A673 (cell line): ENCODE measurements around the gene PTPN20. TPM values are rescaled to one million over a fixed set of nuclear protein-coding genes. Genes with fewer than 3 reads are reported as not detected.
"Not testable (repeated sequence)": the region's sequence is repeated elsewhere in the genome, so short reads cannot be mapped to it uniquely, and the experiment has no call there.

ENCODE experiments used
- BruUV-seq: library from RNA; stranded (reverse); fragments of 400-500 nt; replicated peaks from 2 replicates; lab custom pipeline; 2021; lab: Mats Ljungman, UMichigan
- CTCF ChIA-PET: fragments of 300-600 bp; sonication (Branson Sonifier 250); formaldehyde crosslinking; loops from one replicate; lab custom pipeline; 2022; ENCODE audit warnings: antibody characterized with exemption; lab: Charles Lee
- POLR2A ChIA-PET: fragments of 300-600 bp; sonication (Branson Sonifier 250); formaldehyde crosslinking; loops from one replicate; lab custom pipeline; 2022; ENCODE audit warnings: antibody characterized with exemption; ENCODE audit not compliant: low non-redundant PET; lab: Charles Lee
- DNase-seq: peaks from one replicate; pipeline ENCODE4 v3.0.0-alpha.2; 2015; ENCODE audit warnings: low spot score
- H3K27ac ChIP-seq: fragments of 200-600 bp; sonication (generic); 2 replicates; pipeline ENCODE4 v1.5.1; 2016; ENCODE audit warnings: mixed run types, low read depth, mild to moderate bottlenecking, mixed read lengths, antibody characterized with exemption, low read length; ENCODE audit not compliant: poor library complexity, severe bottlenecking
- H3K27me3 ChIP-seq: fragments of 200-600 bp; sonication (generic); replicated peaks from 2 replicates; pipeline ENCODE4 v1.6.1; 2017; ENCODE audit warnings: mixed run types, low read depth, mild to moderate bottlenecking, mixed read lengths, antibody characterized with exemption, low read length; ENCODE audit not compliant: insufficient read depth, poor library complexity
- H3K36me3 ChIP-seq: fragments of 200-600 bp; sonication (generic); 2 replicates; pipeline ENCODE4 v1.6.1; 2016; ENCODE audit warnings: mixed run types, mild to moderate bottlenecking, mixed read lengths, antibody characterized with exemption, low read length; ENCODE audit not compliant: insufficient read depth, poor library complexity, severe bottlenecking
- H3K4me1 ChIP-seq: fragments of 200-600 bp; sonication (generic); 2 replicates; pipeline ENCODE4 v1.6.1; 2017; ENCODE audit warnings: mixed run types, mild to moderate bottlenecking, mixed read lengths, antibody characterized with exemption, low read length; ENCODE audit not compliant: insufficient read depth, poor library complexity, severe bottlenecking
- H3K4me3 ChIP-seq: fragments of 200-600 bp; sonication (generic); 2 replicates; pipeline ENCODE4 v1.5.1; 2016; ENCODE audit warnings: low read depth, mixed run types, mild to moderate bottlenecking, mixed read lengths, low read length; ENCODE audit not compliant: poor library complexity, severe bottlenecking
- H3K9me3 ChIP-seq: fragments of 200-600 bp; sonication (generic); 2 replicates; pipeline ENCODE4 v1.6.1; 2016; ENCODE audit warnings: mixed run types, low read depth, mild to moderate bottlenecking, mixed read lengths, antibody characterized with exemption, low read length; ENCODE audit not compliant: poor library complexity, severe bottlenecking
- intact Hi-C: fragments of 100-400 bp; cut with micrococcal nuclease; formaldehyde crosslinking; loops from one replicate; pipeline ENCODE4 v1.10.0; 2022; ENCODE audit not compliant: unreplicated experiment
- total RNA-seq: library from RNA; stranded (reverse); gene quantifications from 2 replicates; pipeline ENCODE4 v1.2.3, GENCODE V29; 2021

PTPN20 gene
- total RNA-seq, 1 experiment from 2014 or later: not detected

GRCh38 chr10:46952540-46952939 lies 41.3 kb downstream of the PTPN20 start:
- H3K4me3 ChIP-seq, DNase-seq, H3K4me1 ChIP-seq, H3K27me3 ChIP-seq, BruUV-seq, intact Hi-C loops, H3K27ac ChIP-seq, CTCF ChIA-PET, H3K9me3 ChIP-seq, H3K36me3 ChIP-seq, POLR2A ChIA-PET: not testable (repeated sequence)

- POLR2A ChIA-PET, H3K36me3 ChIP-seq, H3K27me3 ChIP-seq, CTCF ChIA-PET, H3K4me1 ChIP-seq, H3K27ac ChIP-seq, BruUV-seq, H3K9me3 ChIP-seq, H3K4me3 ChIP-seq, intact Hi-C loops, DNase-seq: not testable (repeated sequence)
These were observed 49.5 kb downstream of the PTPN20 start for GRCh38 chr10:46960742-46961141.

DNA sequence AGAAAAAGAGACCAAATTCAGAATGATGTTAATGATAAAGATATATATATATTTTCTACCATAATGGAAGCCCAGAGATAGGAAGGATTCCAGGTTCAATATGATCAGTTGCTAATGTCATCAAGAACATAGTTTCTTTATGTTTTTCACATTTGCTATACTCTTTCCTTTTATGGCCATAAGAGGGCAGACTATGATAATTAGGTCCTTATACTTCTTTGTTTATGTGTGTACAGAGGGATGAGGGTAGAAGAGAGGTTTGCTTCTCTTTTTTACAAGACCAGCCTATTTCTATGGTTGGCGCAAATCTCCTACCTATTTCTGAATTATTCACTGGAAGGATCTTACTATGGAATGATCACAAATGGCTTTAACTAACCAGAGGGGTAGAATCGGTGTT lies 52.1 kb downstream of the PTPN20 start:
- POLR2A ChIA-PET, H3K4me3 ChIP-seq, H3K9me3 ChIP-seq, DNase-seq, intact Hi-C loops, CTCF ChIA-PET, H3K36me3 ChIP-seq, H3K27me3 ChIP-seq, BruUV-seq, H3K4me1 ChIP-seq, H3K27ac ChIP-seq: not testable (repeated sequence)

DNA sequence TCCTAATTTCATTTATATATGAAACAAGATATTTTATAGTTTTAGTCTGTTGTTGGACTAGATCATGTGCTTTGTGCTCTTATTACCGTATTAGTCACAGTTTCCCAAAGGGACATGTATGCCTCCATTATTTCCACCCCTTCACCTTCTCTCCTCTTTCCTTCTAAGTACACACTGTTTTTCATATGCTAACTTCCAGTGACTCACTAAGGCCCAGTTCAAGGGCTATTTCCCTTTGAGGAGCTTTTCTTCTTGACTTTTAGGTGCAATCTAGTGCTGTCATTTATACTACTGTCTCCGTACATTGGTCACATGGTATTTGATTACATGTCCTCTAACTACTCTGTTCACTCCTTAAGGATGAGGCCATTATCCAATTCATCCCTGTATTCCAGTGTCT lies 55.8 kb downstream of the PTPN20 start:
- H3K4me1 ChIP-seq, DNase-seq, POLR2A ChIA-PET, H3K27me3 ChIP-seq, BruUV-seq, H3K4me3 ChIP-seq, intact Hi-C loops, CTCF ChIA-PET, H3K27ac ChIP-seq, H3K36me3 ChIP-seq, H3K9me3 ChIP-seq: not testable (repeated sequence)

- DNase-seq, H3K27me3 ChIP-seq, intact Hi-C loops, BruUV-seq, H3K36me3 ChIP-seq, H3K9me3 ChIP-seq, POLR2A ChIA-PET, H3K4me1 ChIP-seq, CTCF ChIA-PET, H3K27ac ChIP-seq, H3K4me3 ChIP-seq: not testable (repeated sequence)
These were observed 69.0 kb downstream of the PTPN20 start for GRCh38 chr10:46980223-46980622.

DNA sequence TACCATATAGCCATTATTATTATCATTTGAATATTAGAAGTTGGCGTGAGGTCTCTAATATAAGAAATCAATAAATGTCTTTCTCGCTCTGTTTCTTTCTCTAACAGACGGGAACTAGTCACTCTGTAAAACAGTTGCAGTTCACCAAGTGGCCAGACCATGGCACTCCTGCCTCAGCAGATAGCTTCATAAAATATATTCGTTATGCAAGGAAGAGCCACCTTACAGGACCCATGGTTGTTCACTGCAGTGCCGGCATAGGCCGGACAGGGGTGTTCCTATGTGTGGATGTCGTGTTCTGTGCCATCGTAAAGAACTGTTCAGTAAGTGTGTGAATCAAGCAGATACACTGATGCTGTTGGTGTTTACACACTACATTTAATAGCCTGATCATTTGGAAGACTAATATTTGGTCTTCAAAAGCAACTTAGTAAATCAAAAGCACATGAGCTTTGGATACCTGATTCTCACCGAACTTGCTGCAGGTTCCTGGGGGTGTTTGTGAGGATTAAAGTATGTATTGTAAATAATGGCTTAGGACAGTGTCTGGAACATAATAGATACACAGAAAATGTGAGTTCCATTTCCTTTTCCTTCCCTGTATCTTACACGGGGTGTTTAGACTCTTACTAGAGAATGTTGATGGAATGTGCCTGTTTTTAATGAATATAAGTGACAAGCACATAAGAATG lies 76.2 kb downstream of the PTPN20 start:
- H3K4me3 ChIP-seq, H3K36me3 ChIP-seq, POLR2A ChIA-PET, H3K27me3 ChIP-seq, intact Hi-C loops, DNase-seq, CTCF ChIA-PET, H3K9me3 ChIP-seq, H3K27ac ChIP-seq, BruUV-seq, H3K4me1 ChIP-seq: not testable (repeated sequence)
